SU-DHL-6 (cell line): ENCODE data around the gene SPOCD1.
A peak's percentile ranks its signal among the peaks of the same experiment; 100 is the strongest.

Source experiments
- H2AFZ ChIP-seq: fragments of 200-600 bp; sonication (generic); 2 replicates; pipeline ENCODE4 v1.6.1; 2014; ENCODE audit warnings: low read depth, mild to moderate bottlenecking, moderate library complexity, mixed read lengths, antibody characterized with exemption, low read length; ENCODE audit not compliant: severe bottlenecking
- H3F3A ChIP-seq: fragments of 200-600 bp; shearing (Covaris generic); 2 replicates; pipeline ENCODE4 v1.6.0; 2016; ENCODE audit warnings: antibody characterized with exemption, mild to moderate bottlenecking; ENCODE audit not compliant: insufficient read depth
- H3K27ac ChIP-seq: fragments of 200-600 bp; sonication (generic); 2 replicates; pipeline ENCODE4 v1.5.1; 2016; ENCODE audit warnings: low read depth, mild to moderate bottlenecking, low read length, moderate library complexity, mixed read lengths
- H3K27me3 ChIP-seq: fragments of 200-600 bp; sonication (generic), shearing (Covaris generic); 2 replicates; pipeline ENCODE4 v1.6.0; 2014; ENCODE audit warnings: mild to moderate bottlenecking, low read length
- H3K36me3 ChIP-seq: fragments of 200-600 bp; sonication (generic); 2 replicates; pipeline ENCODE4 v1.6.1; 2014; ENCODE audit warnings: mild to moderate bottlenecking, low read length, mixed read lengths
- H3K4me2 ChIP-seq: fragments of 300-600, 200-600 bp; shearing (Covaris generic), sonication (generic); 2 replicates; pipeline ENCODE4 v1.6.0; 2014; ENCODE audit warnings: low read length, low read depth, mild to moderate bottlenecking; ENCODE audit not compliant: poor library complexity, severe bottlenecking
- H3K4me3 ChIP-seq: fragments of 200-600 bp; sonication (generic); 2 replicates; pipeline ENCODE4 v1.5.1; 2014; ENCODE audit warnings: antibody characterized with exemption, low read length, mild to moderate bottlenecking, mixed read lengths; ENCODE audit not compliant: insufficient read depth, poor library complexity, severe bottlenecking
- H3K79me2 ChIP-seq: fragments of 200-600 bp; sonication (generic); 2 replicates; pipeline ENCODE4 v1.6.1; 2014; ENCODE audit warnings: mild to moderate bottlenecking, low read length, moderate library complexity; ENCODE audit not compliant: insufficient read depth
- H3K9ac ChIP-seq: fragments of 200-600 bp; sonication (generic); 2 replicates; pipeline ENCODE4 v1.7.0; 2014; ENCODE audit warnings: mild to moderate bottlenecking, low read length
- H3K9me2 ChIP-seq: fragments of 200-600 bp; sonication (generic); replicated peaks from 2 replicates; pipeline ENCODE4 v1.6.1; 2014; ENCODE audit warnings: low read length; ENCODE audit not compliant: insufficient read depth
- H3K9me3 ChIP-seq: fragments of 200-600 bp; sonication (generic); 2 replicates; pipeline ENCODE4 v1.6.1; 2014; ENCODE audit warnings: low read length, mixed read lengths; ENCODE audit not compliant: insufficient read depth
- H4K20me1 ChIP-seq: fragments of 200-600 bp; sonication (generic); 2 replicates; pipeline ENCODE4 v1.6.1; 2014; ENCODE audit warnings: low read depth, mild to moderate bottlenecking, antibody characterized with exemption, low read length, moderate library complexity, mixed read lengths
- CTCF ChIP-seq: fragments of 200-600 bp; sonication (generic); IDR thresholded peaks from one replicate; pipeline ENCODE4 v1.5.1; 2017; ENCODE audit warnings: antibody characterized with exemption, mild to moderate bottlenecking, low read length, moderate library complexity; ENCODE audit not compliant: insufficient read depth, poor library complexity, severe bottlenecking
- EZH2phosphoT487 ChIP-seq: fragments of 200-600 bp; sonication (generic), shearing (Covaris generic); conservative IDR thresholded peaks from 2 replicates; pipeline ENCODE4 v1.6.1; 2018; ENCODE audit warnings: mild to moderate bottlenecking, antibody characterized with exemption, low read length, moderate library complexity, mixed read lengths

The SPOCD1 gene

DNA sequence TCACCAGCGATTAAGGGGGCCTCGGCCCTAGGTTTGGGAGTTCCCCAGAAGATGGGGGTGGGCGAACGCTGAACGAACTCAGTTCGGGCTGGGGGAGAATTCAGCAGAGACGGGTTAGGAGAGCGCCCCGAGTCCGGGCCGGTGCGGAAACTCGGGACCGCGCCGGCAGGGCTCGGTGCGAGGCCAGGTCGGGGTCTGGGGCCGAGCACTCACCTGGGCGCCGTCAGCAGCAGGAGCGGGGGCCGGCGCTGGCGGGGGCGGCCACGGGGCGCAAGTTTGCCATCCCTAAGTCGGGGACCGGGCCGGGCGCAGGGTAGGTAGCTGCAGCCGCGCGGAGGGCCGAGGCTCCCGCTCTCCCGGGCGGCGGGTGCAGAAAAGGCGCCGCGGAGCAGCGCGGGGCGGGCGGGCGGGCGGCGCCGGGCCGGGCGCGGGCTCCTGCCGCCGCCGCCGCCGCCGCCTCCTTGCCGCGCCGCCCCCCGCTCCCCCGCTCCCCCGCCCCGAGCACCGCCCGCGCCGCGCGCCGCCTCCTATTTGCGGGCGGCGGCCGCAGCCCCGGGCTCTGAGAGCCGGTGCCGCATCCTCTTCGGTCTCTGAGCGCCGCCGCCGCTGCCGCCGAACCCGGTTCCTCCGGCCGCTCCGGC lies 52.0 kb downstream of the SPOCD1 start:
- TF ChIP-seq EZH2phosphoT487 (no peak), CTCF (no peak)
- Histone ChIP-seq H2AFZ (peak overlapping the region; percentile 24), H3K9ac (peak overlapping the region; percentile 65)

DNA sequence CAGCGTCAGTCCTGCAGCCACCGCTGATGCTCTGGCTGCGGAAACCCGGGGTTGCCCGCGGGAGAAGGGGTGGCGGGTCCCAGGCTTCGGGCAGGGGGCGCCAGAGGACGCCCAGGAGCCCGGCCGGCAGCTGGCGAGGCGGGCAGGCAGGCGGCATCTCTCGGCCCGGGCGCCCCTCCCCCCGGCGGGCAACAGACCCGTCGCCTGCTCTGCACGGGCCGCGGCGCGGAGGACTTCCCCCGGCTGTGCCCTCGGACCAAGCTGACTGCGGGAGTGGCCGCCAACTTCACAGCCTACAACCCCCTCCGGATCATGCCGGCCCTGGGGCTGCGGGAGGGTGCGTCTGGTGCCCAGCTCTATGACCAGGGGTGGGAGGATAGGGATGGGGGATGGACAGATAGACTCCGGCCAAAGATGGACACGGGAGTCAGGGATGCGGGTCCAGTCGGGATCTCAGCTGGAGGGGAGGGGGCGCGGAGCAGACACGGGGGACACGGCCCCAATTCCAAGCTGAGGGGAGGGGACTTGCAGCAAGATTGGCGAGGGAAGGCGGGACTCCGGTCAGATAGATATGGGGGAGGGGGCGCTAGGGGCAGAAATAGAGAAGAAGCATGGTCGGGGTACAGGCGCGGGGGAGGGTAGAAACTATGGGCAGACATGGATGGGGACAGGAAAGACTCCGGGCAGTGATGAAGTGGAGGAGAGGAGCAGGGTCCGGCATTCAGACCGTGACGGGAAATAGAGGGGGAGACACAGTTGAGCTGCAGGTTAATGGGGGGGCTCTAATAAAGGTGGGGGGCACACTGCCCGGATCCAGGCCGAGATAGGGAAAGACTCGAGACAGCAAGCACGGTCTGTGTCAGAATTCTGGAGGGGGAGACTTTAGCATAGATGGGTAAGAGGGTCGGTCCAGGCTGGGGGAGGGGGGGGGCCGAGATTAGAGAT lies 52.8 kb downstream of the SPOCD1 start:
- H3K9ac ChIP-seq = peak overlapping the region; percentile 65
- H3F3A ChIP-seq = peaks cover 7% of the 10 kb centered on the region
- peak overlapping the region; percentile 24 for H2AFZ ChIP-seq
- no peaks in the 10 kb centered on the region for H3K27me3 ChIP-seq
- H4K20me1 ChIP-seq = peaks cover 7% of the 10 kb centered on the region
- peak overlapping the region; percentile 39; the same call in 1 of the 2 replicates for H3K27ac ChIP-seq
- no peaks in the 10 kb centered on the region for H3K9me3 ChIP-seq
- H3K9me2 ChIP-seq = no peaks in the 10 kb centered on the region
- TF ChIP-seq EZH2phosphoT487 = no peak
- TF ChIP-seq CTCF = peak; percentile 69
- no peaks in the 10 kb centered on the region for H3K79me2 ChIP-seq
- peak overlapping the region; percentile 56 for H3K4me3 ChIP-seq
- H3K4me2 ChIP-seq = peak overlapping the region; percentile 68
- H3K36me3 ChIP-seq = no peaks in the 10 kb centered on the region

More for the DNA sequence above, 52.0 kb downstream of the SPOCD1 start:
- no peaks in the 10 kb centered on the region for H3K27me3 ChIP-seq
- no peaks in the 10 kb centered on the region for H3K9me3 ChIP-seq
- peak overlapping the region; percentile 39 for H3K27ac ChIP-seq
- peaks cover 7% of the 10 kb centered on the region for H3F3A ChIP-seq
- no peaks in the 10 kb centered on the region for H3K36me3 ChIP-seq
- H4K20me1 ChIP-seq = peaks cover 7% of the 10 kb centered on the region
- no peaks in the 10 kb centered on the region for H3K79me2 ChIP-seq
- no peaks in the 10 kb centered on the region for H3K9me2 ChIP-seq
- H3K4me3 ChIP-seq = peak overlapping the region; percentile 56
- peak overlapping the region; percentile 68 for H3K4me2 ChIP-seq

GRCh38 chr1:31762323-31762722 lies 53.5 kb downstream of the SPOCD1 start:
- Histone ChIP-seq H3K9ac (no peak overlapping the region; the same call in 1 of the 2 replicates), H3K4me2 (peak overlapping the region; percentile 68), H3K27me3 (no peaks in the 10 kb centered on the region), H2AFZ (no peak overlapping the region), H3K36me3 (no peaks in the 10 kb centered on the region), H4K20me1 (peaks cover 7% of the 10 kb centered on the region), H3F3A (peaks cover 7% of the 10 kb centered on the region), H3K79me2 (no peaks in the 10 kb centered on the region), H3K9me2 (no peaks in the 10 kb centered on the region), H3K27ac (no peak overlapping the region), H3K9me3 (no peaks in the 10 kb centered on the region), H3K4me3 (no peak overlapping the region)
- TF ChIP-seq CTCF (no peak), EZH2phosphoT487 (no peak)
